SK-N-SH (cell line): ENCODE results near the gene CCDC150. TPM values are rescaled to one million over a fixed set of nuclear protein-coding genes. Genes with fewer than 3 reads are reported as not detected.

ENCODE experiments used
- CTCF ChIA-PET: fragments of 300-600, 350-600 bp; formaldehyde crosslinking; extraction: SDS; loops from one replicate; lab custom pipeline; 2021; lab: Yijun Ruan, JAX
- POLR2A ChIA-PET: fragments of 350-600 bp; sonication (Branson Sonifier 250); formaldehyde crosslinking; extraction: SDS; loops from one replicate; lab custom pipeline; 2020; ENCODE audit warnings: antibody characterized with exemption, inconsistent platforms; lab: Yijun Ruan, JAX
- DNase-seq: peaks from one replicate; pipeline ENCODE4 v3.0.0; 2012
- H2AFZ ChIP-seq: fragments of 200-600 bp; sonication (generic); 2 replicates; pipeline ENCODE4 v1.8.1; 2016; ENCODE audit warnings: antibody characterized with exemption, mild to moderate bottlenecking, low read depth
- H3F3A ChIP-seq: fragments of 200-600 bp; sonication (generic); replicated peaks from 2 replicates; pipeline ENCODE3; 2016; ENCODE audit warnings: antibody characterized with exemption, mild to moderate bottlenecking; ENCODE audit not compliant: insufficient read depth
- H3K27ac ChIP-seq, 2 experiments: fragments of 200-500 bp in 1 of 2; fragments of 200-600 bp in 1 of 2; sonication (Bioruptor generic) in 1 of 2; sonication (generic), shearing (Covaris generic) in 1 of 2; 2 replicates each; pipeline versions ENCODE4 v1.5.1 to v1.6.1; 2014 to 2016; ENCODE audit warnings: low read depth in 2 of 2, inconsistent platforms in 1 of 2, low read length in 1 of 2, mild to moderate bottlenecking in 1 of 2, mixed read lengths in 1 of 2
- H3K27me3 ChIP-seq: fragments of 200-600 bp; sonication (generic), shearing (Covaris generic); 2 replicates; pipeline ENCODE4 v1.6.1; 2016; ENCODE audit warnings: mixed run types; ENCODE audit not compliant: insufficient read depth
- H3K36me3 ChIP-seq, 2 experiments: fragments of 200-500 bp in 1 of 2; fragments of 200-600 bp in 1 of 2; sonication (Bioruptor generic) in 1 of 2; sonication (generic) in 1 of 2; replicated peaks in 1 of 2; 2 replicates each; pipeline versions ENCODE3 to v1.5.1; 2014 to 2016; ENCODE audit warnings: low read length in 1 of 2, mild to moderate bottlenecking in 1 of 2; ENCODE audit not compliant: insufficient read depth in 2 of 2, control insufficient read depth in 1 of 2
- H3K4me1 ChIP-seq, 2 experiments: fragments of 200-500 bp in 1 of 2; fragments of 200-600 bp in 1 of 2; sonication (Bioruptor generic) in 1 of 2; sonication (generic), shearing (Covaris generic) in 1 of 2; 2 replicates each; pipeline versions ENCODE4 v1.5.1 to v1.6.1; 2014 to 2016; ENCODE audit warnings: low read depth in 1 of 2, low read length in 1 of 2, mixed run types in 1 of 2; ENCODE audit not compliant: insufficient read depth in 2 of 2, control insufficient read depth in 1 of 2
- H3K4me2 ChIP-seq: fragments of 200-600 bp; sonication (generic), shearing (Covaris generic); 2 replicates; pipeline ENCODE4 v1.6.1; 2017; ENCODE audit warnings: mixed run types
- H3K4me3 ChIP-seq, 2 experiments: fragments of 200-500 bp in 1 of 2; fragments of 200-600 bp in 1 of 2; sonication (Bioruptor generic) in 1 of 2; sonication (generic), shearing (Covaris generic) in 1 of 2; 2 replicates each; pipeline versions ENCODE4 v1.5.1 to v1.8.1; 2014 to 2016; ENCODE audit warnings: low read depth in 2 of 2, inconsistent platforms in 1 of 2, low read length in 1 of 2, mild to moderate bottlenecking in 1 of 2, mixed read lengths in 1 of 2, moderate library complexity in 1 of 2
- H3K79me2 ChIP-seq: fragments of 200-600 bp; sonication (generic); 2 replicates; pipeline ENCODE4 v1.8.1; 2017; ENCODE audit warnings: mild to moderate bottlenecking; ENCODE audit not compliant: insufficient read depth
- H3K9ac ChIP-seq: fragments of 200-600 bp; sonication (generic); 2 replicates; pipeline ENCODE4 v1.6.1; 2017; ENCODE audit warnings: mixed run types
- H3K9me2 ChIP-seq: fragments of 200-600 bp; sonication (generic); 2 replicates; pipeline ENCODE4 v1.6.1; 2017; ENCODE audit warnings: mixed run types
- H3K9me3 ChIP-seq: fragments of 200-600 bp; sonication (generic); 2 replicates; pipeline ENCODE4 v1.6.1; 2017; ENCODE audit warnings: mixed run types, mild to moderate bottlenecking, moderate library complexity
- H4K20me1 ChIP-seq: fragments of 200-600 bp; sonication (generic); 2 replicates; pipeline ENCODE4 v1.6.1; 2017; ENCODE audit warnings: mild to moderate bottlenecking, mixed run types; ENCODE audit not compliant: insufficient read depth
- CHD2 ChIP-seq: fragments of 150-350 bp; IDR thresholded peaks from 2 replicates; pipeline ENCODE4 v1.6.1; 2018; ENCODE audit warnings: low read length; ENCODE audit not compliant: partially characterized antibody
- CTCF ChIP-seq: fragments of 200-600 bp; sonication (generic); IDR thresholded peaks from 2 replicates; pipeline ENCODE4 v1.6.1; 2017; ENCODE audit warnings: antibody characterized with exemption, mild to moderate bottlenecking, moderate library complexity
- EP300 ChIP-seq, 2 experiments: IDR thresholded peaks; 2 replicates each; pipeline versions ENCODE4 v1.4.0 to v1.6.1; 2012; ENCODE audit warnings: borderline replicate concordance in 1 of 2, low read depth in 1 of 2, low read length in 1 of 2
- GABPA ChIP-seq: IDR thresholded peaks from 2 replicates; pipeline ENCODE4 v1.4.0; 2012; ENCODE audit warnings: low read depth, mild to moderate bottlenecking
- MEF2A ChIP-seq: IDR thresholded peaks from 2 replicates; pipeline ENCODE4 v1.4.0; 2012; ENCODE audit warnings: low read depth, borderline replicate concordance
- MXI1 ChIP-seq: IDR thresholded peaks from 2 replicates; pipeline ENCODE4 v1.6.1; 2012; ENCODE audit warnings: mild to moderate bottlenecking, low read depth, low read length, improper control_type of control experiment
- NFIC ChIP-seq: IDR thresholded peaks from 2 replicates; pipeline ENCODE4 v1.4.0; 2012; ENCODE audit warnings: borderline replicate concordance
- NRF1 ChIP-seq: IDR thresholded peaks from 2 replicates; pipeline ENCODE4 v1.6.1; 2012; ENCODE audit warnings: low read depth, mild to moderate bottlenecking, low read length
- POLR2AphosphoS5 ChIP-seq: IDR thresholded peaks from 2 replicates; pipeline ENCODE4 v1.6.1; 2012; ENCODE audit warnings: low read depth, low read length
- RAD21 ChIP-seq: IDR thresholded peaks from 2 replicates; pipeline ENCODE4 v1.6.1; 2012; ENCODE audit warnings: mild to moderate bottlenecking, low read length
- RFX5 ChIP-seq: IDR thresholded peaks from 2 replicates; pipeline ENCODE4 v1.6.1; 2012; ENCODE audit warnings: mild to moderate bottlenecking, improper control_type of control experiment, low read length
- RXRA ChIP-seq: IDR thresholded peaks from 2 replicates; pipeline ENCODE4 v1.4.0; 2012; ENCODE audit warnings: low read depth, mild to moderate bottlenecking, borderline replicate concordance
- SIN3A ChIP-seq: IDR thresholded peaks from 2 replicates; pipeline ENCODE4 v1.6.1; 2012; ENCODE audit warnings: low read depth, mild to moderate bottlenecking, low read length, moderate library complexity, borderline replicate concordance
- SMC3 ChIP-seq: IDR thresholded peaks from 2 replicates; pipeline ENCODE4 v1.6.1; 2012; ENCODE audit warnings: low read depth, low read length, improper control_type of control experiment
- TEAD4 ChIP-seq: IDR thresholded peaks from 2 replicates; pipeline ENCODE4 v1.4.0; 2012; ENCODE audit warnings: mild to moderate bottlenecking, borderline replicate concordance; ENCODE audit not compliant: insufficient read depth
- USF2 ChIP-seq: fragments of 150-350 bp; IDR thresholded peaks from 2 replicates; pipeline ENCODE4 v1.6.1; 2017; ENCODE audit warnings: antibody characterized with exemption, low read length, low read depth, borderline replicate concordance
- WGBS: methylation state at CpG from one replicate; pipeline ENCODE4 v1.1.6; 2017; ENCODE audit warnings: low lambda C conversion rate; 5-methylcytosine and 5-hydroxymethylcytosine counted together
- polyA plus RNA-seq, 3 experiments: library from polyadenylated mRNA; depleted of rRNA; stranded (reverse); fragments of >200 nt; gene quantifications; 2 replicates each; pipeline ENCODE4 v1.2.3, GENCODE V29; 2012
- TF ChIP-seq, protein P1 (sequence below): IDR thresholded peaks from 2 replicates; pipeline ENCODE4 v1.4.0; 2012; ENCODE audit warnings: low read depth
- TF ChIP-seq, protein P2 (sequence below): IDR thresholded peaks from 2 replicates; pipeline ENCODE4 v1.4.0; 2012; ENCODE audit warnings: low read depth, borderline replicate concordance
- TF ChIP-seq, protein P3 (sequence below): fragments of 150-350 bp; IDR thresholded peaks from 2 replicates; pipeline ENCODE4 v1.6.1; 2016; ENCODE audit warnings: mild to moderate bottlenecking, low read depth, low read length

Gene CCDC150
- polyA plus RNA-seq, 1 of the 3 experiments (the other 2 are of a cell fraction), result 4.6 TPM

DNA sequence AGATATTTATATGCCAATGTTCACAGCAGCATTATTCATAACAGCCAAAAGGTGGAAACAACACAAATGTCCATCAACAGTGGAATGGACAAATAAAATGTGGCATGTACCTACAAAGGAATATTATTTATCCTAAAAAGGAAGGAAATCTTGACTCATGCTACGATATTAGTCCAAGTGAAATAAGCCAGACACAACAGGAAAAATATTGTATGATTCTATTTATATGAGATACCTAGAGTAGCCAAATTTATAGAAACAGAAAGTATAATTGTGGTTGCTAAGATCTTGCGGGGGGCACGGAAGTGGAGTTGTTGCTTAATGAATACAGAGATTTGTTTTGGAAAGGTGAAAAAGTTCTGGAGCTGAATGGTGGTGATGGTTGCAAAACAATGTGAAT, 33.0 kb upstream of the CCDC150 start:
- CTCF ChIA-PET, result interaction anchor here (0.7 to 1.5 kb wide), 5 partner anchors 11 to 15 kb away, joined by 3 to 6 read pairs (median 4); partner anchors contain the start of gene HECW2
- peaks cover 5 to 6% of the 10 kb centered on the region in 2 experiments; a peak in 3 of 4 replicates for H3K4me1 ChIP-seq
- H3K79me2 ChIP-seq, result no peaks in the 10 kb centered on the region
- no peaks in the 10 kb centered on the region for H3K27me3 ChIP-seq
- no peaks in the 10 kb centered on the region for H3F3A ChIP-seq
- no peak overlapping the region for H3K4me3 ChIP-seq
- DNase-seq, result no peak
- H4K20me1 ChIP-seq, result no peaks in the 10 kb centered on the region
- no peak overlapping the region for H3K4me2 ChIP-seq
- no peak overlapping the region for H3K9ac ChIP-seq
- POLR2A ChIA-PET, result no interaction called here
- H2AFZ ChIP-seq, result 0 out of 2 replicates have a peak overlapping the region, but pooled peaks have one; percentile 24
- WGBS, result 93% methylated on average over 3 of the region's 3 CpGs
- TF ChIP-seq RAD21, result no peak
- TF ChIP-seq MEF2A, result no peak
- no peak for TF ChIP-seq SMC3
- TF ChIP-seq, protein P1, sequence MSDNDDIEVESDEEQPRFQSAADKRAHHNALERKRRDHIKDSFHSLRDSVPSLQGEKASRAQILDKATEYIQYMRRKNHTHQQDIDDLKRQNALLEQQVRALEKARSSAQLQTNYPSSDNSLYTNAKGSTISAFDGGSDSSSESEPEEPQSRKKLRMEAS, result no peak
- TF ChIP-seq TEAD4, result no peak
- no peak for TF ChIP-seq EP300 (IDR thresholded peaks at IDR 0.05; ENCODE audit: borderline replicate concordance in 1 of 2, low read depth in 1 of 2, low read length in 1 of 2)
- no peak for TF ChIP-seq GABPA
- TF ChIP-seq, protein P2, sequence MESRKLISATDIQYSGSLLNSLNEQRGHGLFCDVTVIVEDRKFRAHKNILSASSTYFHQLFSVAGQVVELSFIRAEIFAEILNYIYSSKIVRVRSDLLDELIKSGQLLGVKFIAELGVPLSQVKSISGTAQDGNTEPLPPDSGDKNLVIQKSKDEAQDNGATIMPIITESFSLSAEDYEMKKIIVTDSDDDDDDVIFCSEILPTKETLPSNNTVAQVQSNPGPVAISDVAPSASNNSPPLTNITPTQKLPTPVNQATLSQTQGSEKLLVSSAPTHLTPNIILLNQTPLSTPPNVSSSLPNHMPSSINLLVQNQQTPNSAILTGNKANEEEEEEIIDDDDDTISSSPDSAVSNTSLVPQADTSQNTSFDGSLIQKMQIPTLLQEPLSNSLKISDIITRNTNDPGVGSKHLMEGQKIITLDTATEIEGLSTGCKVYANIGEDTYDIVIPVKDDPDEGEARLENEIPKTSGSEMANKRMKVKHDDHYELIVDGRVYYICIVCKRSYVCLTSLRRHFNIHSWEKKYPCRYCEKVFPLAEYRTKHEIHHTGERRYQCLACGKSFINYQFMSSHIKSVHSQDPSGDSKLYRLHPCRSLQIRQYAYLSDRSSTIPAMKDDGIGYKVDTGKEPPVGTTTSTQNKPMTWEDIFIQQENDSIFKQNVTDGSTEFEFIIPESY, result no peak
- TF ChIP-seq MXI1, result no peak
- no peak for TF ChIP-seq POLR2AphosphoS5
- no peak for TF ChIP-seq RFX5
- TF ChIP-seq USF2, result no peak
- TF ChIP-seq, protein P3, sequence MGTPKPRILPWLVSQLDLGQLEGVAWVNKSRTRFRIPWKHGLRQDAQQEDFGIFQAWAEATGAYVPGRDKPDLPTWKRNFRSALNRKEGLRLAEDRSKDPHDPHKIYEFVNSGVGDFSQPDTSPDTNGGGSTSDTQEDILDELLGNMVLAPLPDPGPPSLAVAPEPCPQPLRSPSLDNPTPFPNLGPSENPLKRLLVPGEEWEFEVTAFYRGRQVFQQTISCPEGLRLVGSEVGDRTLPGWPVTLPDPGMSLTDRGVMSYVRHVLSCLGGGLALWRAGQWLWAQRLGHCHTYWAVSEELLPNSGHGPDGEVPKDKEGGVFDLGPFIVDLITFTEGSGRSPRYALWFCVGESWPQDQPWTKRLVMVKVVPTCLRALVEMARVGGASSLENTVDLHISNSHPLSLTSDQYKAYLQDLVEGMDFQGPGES, result no peak
- TF ChIP-seq NRF1, result no peak
- TF ChIP-seq CTCF, result no peak
- no peak for TF ChIP-seq CHD2
- no peak for TF ChIP-seq SIN3A
- no peak for TF ChIP-seq NFIC
- TF ChIP-seq RXRA, result no peak
- no peaks in the 10 kb centered on the region for H3K9me3 ChIP-seq
- H3K9me2 ChIP-seq, result no peaks in the 10 kb centered on the region
- H3K27ac ChIP-seq, result no peak overlapping the region
- no peaks in the 10 kb centered on the region for H3K36me3 ChIP-seq
